ENCODE data around the gene WTIP.
"Not testable (repeated sequence)": the region's sequence is repeated elsewhere in the genome, so short reads cannot be mapped to it uniquely, and the experiment has no call there.

The WTIP gene

DNA sequence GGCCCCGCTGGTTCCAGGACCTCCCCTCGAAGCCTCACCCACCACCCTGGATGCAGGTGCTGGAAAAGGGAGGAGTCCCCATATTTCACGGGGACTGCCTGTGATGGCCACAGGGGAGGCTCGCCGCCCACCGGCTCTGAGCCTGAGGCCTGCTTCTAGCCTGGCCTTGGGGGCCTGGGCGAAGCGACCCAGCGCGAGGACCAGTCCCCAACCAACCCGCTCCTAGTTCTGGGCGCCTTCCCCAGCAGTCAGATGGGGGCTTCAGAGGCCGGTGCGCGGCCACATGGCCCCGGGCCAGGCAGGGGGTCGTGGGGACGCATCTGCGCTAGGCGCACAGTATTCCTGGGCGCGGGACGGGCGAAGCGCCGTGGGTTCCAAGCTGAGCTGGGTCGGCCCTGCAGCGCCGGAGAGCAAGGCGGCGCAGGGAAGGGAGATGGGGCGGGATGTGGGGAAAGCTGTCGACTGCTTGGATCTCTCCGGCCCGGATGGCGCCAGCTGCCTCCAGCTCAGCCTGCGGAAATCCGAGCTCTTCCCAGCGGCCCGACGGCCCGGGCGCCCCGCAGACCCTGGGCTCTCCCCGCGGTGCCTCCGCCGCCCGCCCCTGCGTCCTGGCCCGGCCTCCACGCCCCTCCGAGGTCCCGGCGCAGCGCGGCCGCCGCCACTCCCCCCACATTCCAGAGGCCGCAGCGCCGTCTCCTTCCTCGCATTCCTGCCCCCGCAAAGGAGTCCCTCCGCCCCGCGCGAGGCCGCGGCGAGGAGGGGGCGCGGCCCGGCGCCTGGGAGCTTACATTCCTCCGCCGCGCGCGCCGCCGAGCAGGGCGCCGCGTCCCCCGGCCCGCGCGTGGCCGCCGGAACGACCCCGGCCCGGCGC, at the start of gene WTIP:
TSS of gene WTIP (plus strand) at position 788 of the 871 bp plus-strand sequence. CDS start 217 bp downstream, outside the sequence.
- DNase-seq (ENCODE audit: low read depth in 2 of 2), result no peak

GRCh38 chr19:34432797-34433196, 48.8 kb upstream of the WTIP start:
- no peak for DNase-seq (ENCODE audit: low read depth in 2 of 2)

GRCh38 chr19:34436716-34437115, 44.8 kb upstream of the WTIP start:
- no peak for DNase-seq (ENCODE audit: low read depth in 2 of 2)

DNA sequence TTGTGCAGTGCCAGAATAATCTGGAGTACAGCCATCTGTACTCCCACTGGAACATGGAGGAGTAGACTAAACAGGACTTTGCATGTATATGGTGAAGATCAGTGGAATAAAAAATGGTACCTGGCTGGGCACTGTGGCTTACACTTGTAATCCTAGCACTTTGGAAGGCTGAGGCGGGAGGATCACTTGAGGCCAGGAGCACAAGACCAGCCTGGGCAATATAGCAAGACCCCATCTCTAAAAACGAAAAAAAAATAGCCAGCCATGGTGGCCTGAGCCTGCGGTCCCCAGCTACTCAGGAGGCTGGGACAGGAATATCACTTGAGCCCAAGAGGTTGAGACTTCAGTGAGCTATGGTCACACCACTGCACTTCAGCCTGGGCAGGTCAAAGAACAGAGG, 33.4 kb upstream of the WTIP start:
- no peak for DNase-seq (ENCODE audit: low read depth in 2 of 2)

GRCh38 chr19:34452723-34453122, 28.8 kb upstream of the WTIP start:
- no peak for DNase-seq (ENCODE audit: low read depth in 2 of 2)

GRCh38 chr19:34454091-34454490, 27.5 kb upstream of the WTIP start:
- no peak for DNase-seq (ENCODE audit: low read depth in 2 of 2)

DNA sequence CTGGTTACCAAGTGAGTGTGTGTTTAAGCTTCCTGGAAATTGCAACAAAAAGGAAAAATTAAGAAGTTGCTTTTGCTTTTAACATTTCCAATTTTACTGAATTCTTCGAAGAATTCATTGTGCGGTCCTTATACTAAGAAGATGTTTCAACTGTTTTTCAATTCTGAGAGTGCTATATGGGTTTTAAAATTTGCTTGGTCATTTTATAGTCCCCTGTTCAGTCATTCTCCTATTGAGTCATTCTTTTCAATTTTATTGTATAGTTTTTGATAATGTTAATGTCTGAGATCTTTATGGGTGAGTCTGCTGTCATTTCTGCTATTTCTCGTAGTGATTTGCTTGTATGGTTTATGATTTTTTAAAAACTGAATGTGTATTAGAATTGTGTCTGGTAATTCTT, 26.9 kb upstream of the WTIP start:
- no peak for DNase-seq (ENCODE audit: low read depth in 2 of 2)

GRCh38 chr19:34455783-34456480, 25.6 kb upstream of the WTIP start:
- DNase-seq (ENCODE audit: low read depth in 2 of 2), result not testable (repeated sequence)

- no peak for DNase-seq (ENCODE audit: low read depth in 2 of 2)
These were observed 24.1 kb upstream of the WTIP start for GRCh38 chr19:34457446-34457845.

DNA sequence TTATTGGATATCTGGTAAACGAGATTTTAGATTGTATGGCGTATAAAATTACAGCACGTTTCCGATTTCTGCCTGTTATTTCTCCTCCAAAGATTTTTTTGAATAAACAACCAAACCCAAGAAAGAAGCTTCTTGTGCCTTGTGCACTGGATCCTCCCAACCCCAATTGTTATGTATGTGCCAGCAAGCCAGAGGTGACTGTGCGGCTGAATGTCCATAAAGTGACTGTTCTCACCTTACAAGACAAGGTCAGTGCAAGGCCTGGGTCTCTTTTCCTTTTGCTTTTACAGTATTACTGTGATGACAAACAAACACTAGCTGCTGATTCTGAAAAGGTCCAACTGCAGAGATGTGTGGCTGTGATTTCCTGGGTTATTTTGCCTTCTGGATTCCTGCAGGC, 22.9 kb upstream of the WTIP start:
- no peak for DNase-seq (ENCODE audit: low read depth in 2 of 2)

DNA sequence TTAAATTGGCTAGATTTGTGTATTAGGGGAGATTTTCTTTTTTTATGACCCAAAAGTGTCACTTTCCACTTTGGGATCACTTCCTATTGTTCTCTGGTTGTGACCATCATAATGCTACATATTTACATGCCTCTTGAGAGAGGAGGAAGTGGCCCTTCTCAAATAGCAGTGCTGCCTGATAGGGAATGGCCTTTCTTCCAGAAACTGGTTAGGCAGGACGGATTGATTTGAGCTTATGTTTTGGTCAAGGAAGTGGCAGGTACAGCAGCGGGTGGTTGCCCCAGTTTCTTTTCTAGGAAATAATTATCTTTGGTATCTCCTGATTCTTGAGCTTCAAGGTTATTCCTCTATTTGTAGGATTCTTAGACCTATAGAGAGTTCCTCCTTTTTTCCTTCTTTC, 21.9 kb upstream of the WTIP start:
- no peak for DNase-seq (ENCODE audit: low read depth in 2 of 2)

GRCh38 chr19:34461375-34462100, 20.0 kb upstream of the WTIP start:
- no peak for DNase-seq (ENCODE audit: low read depth in 2 of 2)

GRCh38 chr19:34464785-34465184, 16.8 kb upstream of the WTIP start:
- not testable (repeated sequence) for DNase-seq (ENCODE audit: low read depth in 2 of 2)

DNA sequence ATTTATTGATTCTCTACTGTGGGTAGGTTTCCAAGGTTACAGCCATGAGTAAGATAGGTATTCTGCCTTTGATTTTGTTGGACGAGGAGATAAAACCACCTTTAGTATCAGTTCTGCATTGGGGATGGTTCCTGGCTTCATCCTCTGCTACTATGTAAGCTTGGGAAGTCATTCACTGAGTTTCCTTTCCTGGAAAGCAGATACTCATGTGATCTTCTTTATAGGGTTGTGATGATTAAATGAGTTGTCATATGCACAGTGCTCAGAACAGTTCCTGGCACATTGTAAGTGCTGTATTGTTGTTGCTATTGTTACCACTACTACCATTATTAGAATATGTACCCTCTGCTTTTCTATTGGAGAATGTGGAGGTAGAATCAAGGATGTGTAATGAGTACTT, 13.1 kb upstream of the WTIP start:
- no peak for DNase-seq (ENCODE audit: low read depth in 2 of 2)

DNA sequence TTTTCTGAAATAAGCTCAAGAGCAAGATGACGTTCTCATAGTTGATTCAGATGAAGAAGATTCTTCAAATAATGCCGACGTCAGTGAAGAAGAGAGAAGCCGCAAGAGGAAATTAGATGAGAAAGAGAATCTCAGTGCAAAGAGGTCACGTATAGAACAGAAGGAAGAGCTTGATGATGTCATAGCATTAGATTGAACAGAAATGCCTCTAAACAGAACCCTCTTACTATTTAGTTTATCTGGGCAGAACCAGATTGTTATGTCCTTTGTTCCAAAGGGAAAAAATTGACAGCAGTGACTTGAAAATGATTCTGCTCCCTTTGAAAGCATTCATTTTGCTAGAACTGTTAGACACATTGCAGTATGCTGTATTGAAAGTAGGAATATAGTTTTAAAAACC, 12.5 kb upstream of the WTIP start:
- not testable (repeated sequence) for DNase-seq (ENCODE audit: low read depth in 2 of 2)

- DNase-seq (ENCODE audit: low read depth in 2 of 2), result no peak
These were observed 9.5 kb upstream of the WTIP start for GRCh38 chr19:34471906-34472700.

DNA sequence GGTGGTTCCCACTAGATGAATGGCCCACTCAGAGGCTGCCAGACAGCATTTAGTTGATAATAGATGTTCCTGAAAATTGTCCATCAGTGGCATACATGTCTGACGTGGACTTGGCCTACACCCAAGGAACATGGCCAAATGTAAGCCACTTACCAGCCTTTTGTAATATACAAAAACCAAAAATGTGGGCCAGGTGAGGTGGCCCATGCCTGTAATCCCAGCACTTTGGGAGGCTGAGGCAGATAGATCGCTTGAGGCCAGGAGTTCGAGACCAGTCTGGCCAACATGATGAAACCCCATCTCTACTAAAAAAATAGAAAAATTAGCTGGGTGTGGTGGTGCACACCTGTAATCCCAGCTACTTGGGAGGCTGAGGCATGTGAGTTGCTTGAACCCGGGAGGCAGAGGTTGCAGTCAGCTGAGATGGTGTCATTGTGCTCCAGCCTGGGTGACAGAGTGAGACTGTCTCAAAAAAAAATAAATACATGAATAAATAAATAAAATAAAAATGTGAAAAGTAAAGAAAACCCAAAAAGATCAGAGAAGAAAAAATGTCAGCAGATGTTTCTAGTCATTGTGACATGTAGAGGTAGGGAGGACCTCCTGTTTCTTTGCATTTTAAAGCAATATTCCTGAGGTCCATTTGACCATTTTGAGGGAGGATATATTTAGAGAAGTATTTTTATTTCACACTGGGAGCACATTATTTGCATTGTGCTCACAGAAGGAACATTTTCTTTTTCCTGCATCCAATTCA, 7.1 kb upstream of the WTIP start:
- DNase-seq (ENCODE audit: low read depth in 2 of 2), result no peak

DNA sequence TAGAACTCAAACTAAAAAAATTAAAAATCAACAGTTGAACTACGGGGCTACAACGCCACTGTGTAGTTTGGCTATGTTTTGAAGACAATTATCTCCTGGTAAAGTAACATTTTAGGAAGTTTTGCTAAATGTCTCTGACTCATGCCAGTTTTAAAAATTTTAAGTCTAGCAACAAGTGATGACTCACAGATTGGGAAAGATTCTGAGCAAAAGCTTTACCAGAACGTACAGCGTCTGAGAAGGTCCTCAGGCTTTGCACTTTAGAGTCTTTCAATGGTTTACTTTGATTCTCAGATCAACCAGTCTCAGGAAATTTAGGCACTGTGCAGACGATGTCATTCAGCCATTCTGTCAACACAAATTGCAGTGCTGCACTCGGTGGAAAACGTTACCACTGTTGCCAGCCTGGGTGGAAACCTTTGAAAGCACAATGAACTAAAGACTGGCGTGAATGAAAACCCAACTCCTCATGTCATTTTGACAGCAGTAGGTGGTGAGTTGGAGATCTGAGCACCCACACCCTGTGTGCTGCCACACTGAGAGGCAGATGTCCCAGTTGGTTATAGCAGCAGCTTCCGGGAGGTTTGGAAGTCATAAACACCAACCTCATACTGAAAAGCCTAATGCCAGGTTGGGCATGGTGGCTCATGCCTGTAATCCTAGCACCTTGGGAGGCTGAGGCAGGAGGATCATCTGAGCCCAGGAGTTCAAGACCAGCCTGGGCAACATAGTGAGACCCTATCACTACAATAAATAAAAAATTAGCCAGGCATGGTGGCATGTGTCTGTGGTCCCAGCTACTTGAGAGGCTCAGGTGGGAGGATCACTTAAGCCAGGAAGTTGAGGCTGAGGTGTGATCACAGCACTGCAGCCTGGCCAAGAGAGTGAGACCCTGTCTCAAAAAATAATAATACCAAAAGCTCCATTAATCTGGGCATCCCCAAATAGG, 6.3 kb upstream of the WTIP start:
- no peak for DNase-seq (ENCODE audit: low read depth in 2 of 2)

DNA sequence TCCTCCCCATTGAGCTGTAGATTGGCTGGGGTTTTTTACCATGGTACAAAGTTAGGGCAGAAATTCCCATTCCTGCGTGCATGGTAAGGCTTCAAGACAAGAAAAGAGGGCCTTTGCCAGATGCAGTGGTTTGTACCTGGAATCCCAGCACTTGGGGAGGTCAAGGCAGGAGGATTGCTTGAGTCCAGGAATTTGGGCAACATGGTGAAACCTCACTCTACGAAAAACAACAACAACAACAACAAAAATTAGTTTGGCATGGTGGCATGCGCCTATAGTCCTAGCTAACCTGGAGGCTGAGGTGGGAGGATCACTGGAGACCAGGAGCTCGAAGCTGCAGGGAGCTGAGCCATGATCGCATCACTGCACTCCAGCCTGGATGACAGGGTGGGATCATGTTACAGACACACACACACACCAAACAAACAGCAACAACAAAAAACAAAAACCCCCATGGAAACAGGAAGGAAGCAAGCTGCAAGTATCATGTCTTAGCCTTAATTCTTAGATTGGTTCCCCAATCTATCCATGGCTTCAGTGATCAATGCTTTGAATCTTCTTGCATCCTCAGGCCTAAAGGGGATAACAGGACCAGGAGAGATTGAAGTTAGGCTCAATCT, 5.5 kb upstream of the WTIP start:
- no peak for DNase-seq (ENCODE audit: low read depth in 2 of 2)
